GM23338 (cell line): ENCODE data around the gene HCRT. TPM values are rescaled to one million over a fixed set of nuclear protein-coding genes. Genes with fewer than 3 reads are reported as not detected.

ENCODE experiments used
- ATAC-seq: fragments of 200-7000 bp; cut with Tn5 transposase; 3 replicates; pipeline ENCODE4 v1.9.1; 2020
- DNase-seq: peaks from one replicate; pipeline ENCODE4 v3.0.0-alpha.2; 2015; ENCODE audit warnings: low spot score
- H2AFZ ChIP-seq: fragments of 200-600 bp; sonication (generic); 2 replicates; pipeline ENCODE4 v1.8.0; 2016; ENCODE audit warnings: antibody characterized with exemption, mild to moderate bottlenecking, moderate library complexity
- H3F3A ChIP-seq: fragments of 200-600 bp; sonication (generic); replicated peaks from 2 replicates; pipeline ENCODE4 v1.8.0; 2017; ENCODE audit warnings: antibody characterized with exemption, mixed run types, low read depth
- H3K27ac ChIP-seq: fragments of 200-600 bp; sonication (generic); 2 replicates; pipeline ENCODE4 v1.6.1; 2016; ENCODE audit warnings: low read depth
- H3K27me3 ChIP-seq: fragments of 200-600 bp; sonication (generic); 2 replicates; pipeline ENCODE4 v1.8.0; 2016; ENCODE audit warnings: mild to moderate bottlenecking, mixed run types, moderate library complexity; ENCODE audit not compliant: insufficient read depth
- H3K36me3 ChIP-seq: fragments of 200-600 bp; sonication (generic); 2 replicates; pipeline ENCODE4 v1.8.0; 2016; ENCODE audit warnings: mild to moderate bottlenecking; ENCODE audit not compliant: insufficient read depth
- H3K4me1 ChIP-seq: fragments of 200-600 bp; sonication (generic); 2 replicates; pipeline ENCODE4 v1.8.0; 2016; ENCODE audit warnings: mild to moderate bottlenecking, moderate library complexity; ENCODE audit not compliant: insufficient read depth
- H3K4me2 ChIP-seq: fragments of 200-600 bp; sonication (generic); 2 replicates; pipeline ENCODE4 v1.7.1; 2017; ENCODE audit warnings: mixed run types
- H3K4me3 ChIP-seq: fragments of 200-600 bp; sonication (generic); 2 replicates; pipeline ENCODE4 v1.6.1; 2016; ENCODE audit warnings: mixed run types
- H3K79me2 ChIP-seq: fragments of 200-600 bp; sonication (generic); replicated peaks from 2 replicates; pipeline ENCODE4 v1.8.0; 2017; ENCODE audit warnings: mild to moderate bottlenecking; ENCODE audit not compliant: insufficient read depth
- H3K9me2 ChIP-seq: fragments of 200-600 bp; sonication (generic); 2 replicates; pipeline ENCODE4 v1.8.0; 2017; ENCODE audit not compliant: insufficient read depth
- H4K20me1 ChIP-seq: fragments of 200-600 bp; sonication (generic); replicated peaks from 2 replicates; pipeline ENCODE4 v1.8.0; 2017; ENCODE audit warnings: mild to moderate bottlenecking; ENCODE audit not compliant: insufficient read depth
- H3K27ac Mint-ChIP-seq: 2 replicates; pipeline ENCODE4 v1.8.0; 2020; ENCODE audit warnings: inconsistent platforms, mild to moderate bottlenecking, moderate library complexity, mixed read lengths
- H3K27me3 Mint-ChIP-seq: 3 replicates; pipeline ENCODE4 v1.8.0; 2022; ENCODE audit warnings: low read depth, mild to moderate bottlenecking, moderate library complexity, mixed read lengths, inconsistent platforms; ENCODE audit not compliant: insufficient read depth, poor library complexity
- H3K36me3 Mint-ChIP-seq: 3 replicates; pipeline ENCODE4 v1.8.0; 2021; ENCODE audit warnings: low read depth, mild to moderate bottlenecking, inconsistent platforms, moderate library complexity, mixed read lengths
- H3K4me1 Mint-ChIP-seq: 3 replicates; pipeline ENCODE4 v1.8.0; 2020; ENCODE audit warnings: mild to moderate bottlenecking, inconsistent platforms, mixed read lengths
- H3K4me3 Mint-ChIP-seq: 3 replicates; pipeline ENCODE4 v1.8.0; 2021; ENCODE audit warnings: moderate library complexity, mild to moderate bottlenecking, inconsistent platforms, mixed read lengths
- H3K9me3 Mint-ChIP-seq: 3 replicates; pipeline ENCODE4 v1.8.0; 2020; ENCODE audit warnings: moderate library complexity, mild to moderate bottlenecking, inconsistent platforms, mixed read lengths
- CTCF ChIP-seq, 2 experiments: fragments of 200-600 bp in 1 of 2; sonication (generic) in 1 of 2; conservative IDR thresholded peaks; 2 replicates each; pipeline versions ENCODE4 v1.5.1 to v1.6.1; 2016 to 2017; ENCODE audit warnings: antibody characterized with exemption in 2 of 2, low read depth in 2 of 2, mild to moderate bottlenecking in 2 of 2, moderate library complexity in 1 of 2
- ETS1 ChIP-seq: IDR thresholded peaks from 2 replicates; pipeline ENCODE4 v1.6.1; 2016; ENCODE audit warnings: antibody characterized with exemption
- JUNB ChIP-seq: IDR thresholded peaks from one replicate; pipeline ENCODE4 v1.6.1; 2016; ENCODE audit warnings: antibody characterized with exemption; ENCODE audit not compliant: unreplicated experiment
- NANOG ChIP-seq: IDR thresholded peaks from 2 replicates; pipeline ENCODE4 v1.6.1; 2016; ENCODE audit warnings: antibody characterized with exemption, borderline replicate concordance
- POLR2AphosphoS5 ChIP-seq: IDR thresholded peaks from 2 replicates; pipeline ENCODE4 v1.6.1; 2016; ENCODE audit warnings: antibody characterized with exemption, low read depth
- REST ChIP-seq: IDR thresholded peaks from one replicate; pipeline ENCODE4 v1.6.1; 2018; ENCODE audit warnings: antibody characterized with exemption; ENCODE audit not compliant: unreplicated experiment
- ZNF114 ChIP-seq: fragments of 250-450 bp; sonication (Bioruptor Pico); IDR thresholded peaks from 2 replicates; pipeline ENCODE4 v1.5.0; 2020; ENCODE audit warnings: mild to moderate bottlenecking, moderate library complexity
- ZNF331 ChIP-seq: fragments of 250-450 bp; sonication (Bioruptor Pico); IDR thresholded peaks from 2 replicates; pipeline ENCODE4 v1.5.0; 2020; ENCODE audit warnings: low read depth, mild to moderate bottlenecking, moderate library complexity
- long read RNA-seq: library from polyadenylated mRNA; unstranded; transcript quantifications from one replicate; pipeline ENCODE4 v2.0.0, GENCODE V29; 2020; ENCODE audit not compliant: unreplicated experiment
- polyA plus RNA-seq: library from polyadenylated mRNA; unstranded; fragments of >200 nt; fragmentation: Nextera tagmentation; extraction: Ambion mirVana; gene quantifications from 2 replicates; pipeline ENCODE4 v1.2.1, GENCODE V29; 2016
- total RNA-seq: library from RNA; depleted of rRNA; stranded (reverse); fragments of >200 nt; shearing (Covaris generic); gene quantifications from 2 replicates; pipeline ENCODE4 v1.2.3, GENCODE V29; 2014; rRNA removed

Gene HCRT
- total RNA-seq, result not detected in 2 replicates
- 0.70 TPM in 1 of 2 replicates, not detected in the other for polyA plus RNA-seq
- long read RNA-seq, result 0 reads

- Histone ChIP-seq H2AFZ (peak within 1 kb of the TSS; percentile 100), H4K20me1 (no peaks in the 10 kb centered on the region), H3K9me2 (no peaks in the 10 kb centered on the region), H3K27ac (no peak within 1 kb of the TSS), H3K36me3 (no peaks in the 10 kb centered on the region), H3K4me2 (peak within 1 kb of the TSS; percentile 65), H3K4me3 (peak within 1 kb of the TSS; percentile 84; the same call in 1 of the 2 replicates), H3F3A (peaks cover 9% of the 10 kb centered on the region), H3K27me3 (peaks cover 52% of the 10 kb centered on the region), H3K79me2 (no peaks in the 10 kb centered on the region), H3K4me1 (peaks cover 10% of the 10 kb centered on the region; the same call in 1 of the 2 replicates)
- DNase-seq, result no peak
- Mint-ChIP-seq H3K27ac (no peak within 1 kb of the TSS), H3K27me3 (peaks cover 62% of the 10 kb centered on the region), H3K36me3 (no peaks in the 10 kb centered on the region), H3K4me3 (peak within 1 kb of the TSS; percentile 52), H3K9me3 (no peaks in the 10 kb centered on the region), H3K4me1 (peaks cover 33% of the 10 kb centered on the region)
- TF ChIP-seq ZNF114 (CRISPR knock-in tag), result no peak
- TF ChIP-seq ETS1, result no peak
- TF ChIP-seq JUNB, result no peak
- no peak for TF ChIP-seq REST
- no peak for TF ChIP-seq POLR2AphosphoS5
- TF ChIP-seq NANOG, result no peak
- no peak for TF ChIP-seq ZNF331 (CRISPR knock-in tag)
- TF ChIP-seq CTCF (conservative IDR thresholded peaks at IDR 0.05; ENCODE audit: low read depth in 2 of 2), result no peak
- ATAC-seq, result no peak
Measured at GRCh38 chr17:42184713-42185620, at the start of gene HCRT. TSS of gene HCRT (minus strand) at chr17:42185452. CDS start at chr17:42185365, 87 bp downstream.
